HAP-1 (cell line): ENCODE data around the gene KIF21B.

Experiments
- DNase-seq, 2 experiments: peaks; one replicate each; pipeline ENCODE4 v3.0.0-alpha.2; 2016 to 2020; ENCODE audit warnings: low spot score in 2 of 2
- H3K27me3 ChIP-seq: fragments of 250-450 bp; sonication (Bioruptor Pico); 2 replicates; pipeline ENCODE4 v1.5.1; 2020; ENCODE audit warnings: low read depth, mild to moderate bottlenecking, moderate library complexity
- H3K36me3 ChIP-seq: fragments of 250-450 bp; sonication (Bioruptor Pico); replicated peaks from 2 replicates; pipeline ENCODE4 v1.5.1; 2020; ENCODE audit warnings: mild to moderate bottlenecking
- H3K4me1 ChIP-seq: fragments of 250-450 bp; sonication (Bioruptor Pico); 2 replicates; pipeline ENCODE4 v1.5.1; 2020; ENCODE audit warnings: mild to moderate bottlenecking
- H3K4me3 ChIP-seq: fragments of 250-450 bp; sonication (Bioruptor Pico); 2 replicates; pipeline ENCODE4 v1.5.1; 2020; ENCODE audit warnings: mild to moderate bottlenecking, moderate library complexity
- H3K9me3 ChIP-seq: fragments of 250-450 bp; sonication (Bioruptor Pico); 2 replicates; pipeline ENCODE4 v1.5.1; 2020; ENCODE audit warnings: mild to moderate bottlenecking, moderate library complexity
- in situ Hi-C: fragments of 300-500 bp; cut with MboI; formaldehyde crosslinking; loops from 3 replicates; pipeline ENCODE4 v1.14.3; 2020; ENCODE audit warnings: low sequenced_read_pairs, inconsistent platforms, mixed read lengths

KIF21B gene, protein sequence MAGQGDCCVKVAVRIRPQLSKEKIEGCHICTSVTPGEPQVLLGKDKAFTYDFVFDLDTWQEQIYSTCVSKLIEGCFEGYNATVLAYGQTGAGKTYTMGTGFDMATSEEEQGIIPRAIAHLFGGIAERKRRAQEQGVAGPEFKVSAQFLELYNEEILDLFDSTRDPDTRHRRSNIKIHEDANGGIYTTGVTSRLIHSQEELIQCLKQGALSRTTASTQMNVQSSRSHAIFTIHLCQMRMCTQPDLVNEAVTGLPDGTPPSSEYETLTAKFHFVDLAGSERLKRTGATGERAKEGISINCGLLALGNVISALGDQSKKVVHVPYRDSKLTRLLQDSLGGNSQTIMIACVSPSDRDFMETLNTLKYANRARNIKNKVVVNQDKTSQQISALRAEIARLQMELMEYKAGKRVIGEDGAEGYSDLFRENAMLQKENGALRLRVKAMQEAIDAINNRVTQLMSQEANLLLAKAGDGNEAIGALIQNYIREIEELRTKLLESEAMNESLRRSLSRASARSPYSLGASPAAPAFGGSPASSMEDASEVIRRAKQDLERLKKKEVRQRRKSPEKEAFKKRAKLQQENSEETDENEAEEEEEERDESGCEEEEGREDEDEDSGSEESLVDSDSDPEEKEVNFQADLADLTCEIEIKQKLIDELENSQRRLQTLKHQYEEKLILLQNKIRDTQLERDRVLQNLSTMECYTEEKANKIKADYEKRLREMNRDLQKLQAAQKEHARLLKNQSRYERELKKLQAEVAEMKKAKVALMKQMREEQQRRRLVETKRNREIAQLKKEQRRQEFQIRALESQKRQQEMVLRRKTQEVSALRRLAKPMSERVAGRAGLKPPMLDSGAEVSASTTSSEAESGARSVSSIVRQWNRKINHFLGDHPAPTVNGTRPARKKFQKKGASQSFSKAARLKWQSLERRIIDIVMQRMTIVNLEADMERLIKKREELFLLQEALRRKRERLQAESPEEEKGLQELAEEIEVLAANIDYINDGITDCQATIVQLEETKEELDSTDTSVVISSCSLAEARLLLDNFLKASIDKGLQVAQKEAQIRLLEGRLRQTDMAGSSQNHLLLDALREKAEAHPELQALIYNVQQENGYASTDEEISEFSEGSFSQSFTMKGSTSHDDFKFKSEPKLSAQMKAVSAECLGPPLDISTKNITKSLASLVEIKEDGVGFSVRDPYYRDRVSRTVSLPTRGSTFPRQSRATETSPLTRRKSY (N-terminal part only)

DNA sequence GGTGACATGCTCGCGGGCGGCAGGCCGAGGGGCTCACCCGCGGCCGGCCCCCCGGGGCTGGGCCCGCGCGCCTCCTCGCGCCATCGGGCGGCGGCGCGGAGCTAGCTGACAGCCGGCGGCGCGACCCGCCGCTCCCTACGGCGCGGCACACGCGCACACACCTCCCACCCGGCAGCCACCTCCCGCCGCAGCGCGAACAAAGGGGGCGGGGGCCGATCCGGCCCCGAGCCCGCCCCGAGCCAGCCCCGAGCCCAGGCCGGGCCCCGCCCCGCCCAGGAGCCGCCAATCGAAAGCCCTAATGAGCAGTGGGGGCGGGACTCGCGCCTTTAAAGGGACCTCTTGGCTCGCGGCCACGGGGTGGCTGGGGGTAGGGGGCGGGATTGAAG lies at the start of gene KIF21B:
Gene KIF21B (minus strand): TSS at position 198 of the 386 bp plus-strand sequence. CDS start 331 bp downstream, outside the sequence.
- Histone ChIP-seq H3K4me3 (peak within 1 kb of the TSS; percentile 36), H3K9me3 (no peaks in the 10 kb centered on the region), H3K4me1 (peaks cover 5% of the 10 kb centered on the region), H3K36me3 (no peaks in the 10 kb centered on the region), H3K27me3 (no peaks in the 10 kb centered on the region)
- in situ Hi-C loops: no loop called here
- DNase-seq: peak; percentile 75 to 92

DNA sequence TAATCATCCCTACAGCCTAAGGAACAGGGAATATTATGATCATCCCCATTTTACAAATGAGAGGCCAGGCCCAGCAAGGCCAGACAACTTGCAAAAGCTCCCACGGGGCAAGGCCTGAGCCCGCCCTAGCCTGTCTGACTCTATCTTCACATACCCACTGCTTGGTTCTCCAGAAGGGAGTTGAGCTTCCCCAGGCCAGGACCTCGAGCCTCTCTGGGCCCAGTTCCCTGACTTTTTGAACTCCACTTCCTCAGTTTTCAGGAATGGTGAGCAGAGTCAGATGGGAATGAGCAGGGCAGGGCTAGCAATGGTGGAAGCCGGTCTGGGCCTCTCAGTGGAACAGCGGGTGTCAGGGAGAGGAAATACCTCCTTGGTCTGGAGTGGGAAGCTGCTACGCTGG lies 49.4 kb upstream of the KIF21B start:
- Histone ChIP-seq H3K4me1 (no peaks in the 10 kb centered on the region), H3K36me3 (no peaks in the 10 kb centered on the region), H3K27me3 (no peaks in the 10 kb centered on the region), H3K4me3 (no peak overlapping the region), H3K9me3 (no peaks in the 10 kb centered on the region)
- in situ Hi-C loops: no loop called here
- no peak for DNase-seq

DNA sequence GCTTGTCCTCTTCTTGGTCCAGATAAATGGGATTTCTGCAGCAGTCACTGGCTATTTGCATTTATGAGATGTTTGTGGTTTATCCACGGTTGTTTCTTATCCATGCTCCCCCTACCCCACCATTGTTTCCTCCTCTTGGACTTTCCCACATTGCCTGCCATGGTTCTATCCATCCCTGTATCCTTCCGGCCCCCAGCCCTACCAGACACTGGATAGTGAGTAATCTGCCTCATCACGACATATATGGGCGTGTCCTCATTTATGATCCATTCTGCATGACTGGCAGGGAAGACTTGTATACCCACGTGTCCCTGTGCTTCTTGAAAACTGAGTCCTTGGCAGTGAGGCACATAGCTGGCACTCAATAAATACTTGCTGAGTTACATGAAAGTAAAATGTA lies 48.6 kb upstream of the KIF21B start:
- Histone ChIP-seq H3K36me3 (no peaks in the 10 kb centered on the region), H3K27me3 (no peaks in the 10 kb centered on the region), H3K4me1 (no peaks in the 10 kb centered on the region), H3K9me3 (no peaks in the 10 kb centered on the region), H3K4me3 (no peak overlapping the region)
- no peak for DNase-seq
- in situ Hi-C loops: no loop called here

DNA sequence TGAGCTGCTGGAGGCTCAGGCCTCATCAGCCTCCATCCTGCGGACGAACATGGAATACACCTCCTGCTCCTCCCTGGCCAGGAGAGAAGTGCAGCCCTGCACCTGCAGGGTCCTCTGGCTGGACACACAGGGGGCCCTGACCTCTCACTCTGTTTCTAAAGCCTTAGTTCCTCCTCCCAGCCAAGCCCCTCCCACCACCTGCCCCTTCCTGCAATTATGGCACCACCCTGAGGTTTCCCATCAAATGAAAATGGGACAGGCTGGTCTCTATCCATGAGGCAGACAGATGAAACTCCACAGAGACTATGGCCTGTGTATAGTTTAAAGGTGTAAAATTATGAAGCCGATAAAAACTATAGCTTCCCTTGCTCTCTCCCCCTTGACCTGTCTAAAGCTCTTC lies 46.1 kb upstream of the KIF21B start:
- no peaks in the 10 kb centered on the region for H3K4me1 ChIP-seq
- no peaks in the 10 kb centered on the region for H3K36me3 ChIP-seq
- no peak overlapping the region for H3K4me3 ChIP-seq
- in situ Hi-C loops: no loop called here
- DNase-seq: no peak
- no peaks in the 10 kb centered on the region for H3K9me3 ChIP-seq
- no peaks in the 10 kb centered on the region for H3K27me3 ChIP-seq

DNA sequence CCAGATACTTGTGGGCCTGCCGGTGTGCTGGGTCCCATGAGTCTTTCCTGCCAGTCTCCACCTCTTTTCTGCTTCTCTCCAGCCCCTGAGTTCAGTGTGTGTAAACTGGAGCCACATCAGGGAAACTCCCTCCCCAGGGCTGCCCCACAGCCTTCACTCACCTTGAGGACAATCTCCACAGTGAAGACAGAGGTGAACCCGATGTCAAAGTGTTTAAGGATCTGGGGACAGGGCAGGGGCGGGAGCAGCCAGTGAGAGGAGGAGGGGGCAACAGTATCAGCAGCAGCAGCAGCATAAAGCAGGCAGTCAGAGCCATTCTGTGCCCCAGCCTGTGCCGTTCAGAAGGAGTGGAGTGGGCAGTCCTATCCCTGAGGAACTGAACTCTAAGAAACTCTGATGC lies 45.5 kb upstream of the KIF21B start:
- H3K4me1 ChIP-seq: no peaks in the 10 kb centered on the region
- H3K27me3 ChIP-seq: no peaks in the 10 kb centered on the region
- no peaks in the 10 kb centered on the region for H3K36me3 ChIP-seq
- H3K4me3 ChIP-seq: no peak overlapping the region
- in situ Hi-C loops: no loop called here
- no peak for DNase-seq
- H3K9me3 ChIP-seq: no peaks in the 10 kb centered on the region

DNA sequence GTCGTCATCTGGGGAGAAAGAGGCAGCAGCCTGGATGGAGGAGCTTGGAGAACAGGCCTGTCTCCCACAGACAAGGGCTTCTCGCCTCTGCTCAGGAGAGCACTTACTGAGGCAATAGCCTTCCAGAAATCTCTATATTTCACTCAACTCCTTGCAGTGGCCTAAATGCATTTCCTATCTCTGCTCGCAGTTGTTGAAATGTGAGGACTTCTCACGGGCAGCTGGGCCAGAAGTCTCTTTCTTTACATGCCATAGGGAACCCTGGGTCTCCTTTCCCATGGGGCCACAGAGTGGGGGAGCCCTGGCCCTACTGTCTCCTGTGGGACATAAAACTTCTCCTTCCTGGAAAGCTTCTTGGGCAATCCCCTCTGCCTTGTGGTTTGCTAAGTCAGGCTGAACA lies 43.5 kb upstream of the KIF21B start:
- Histone ChIP-seq H3K4me1 (no peaks in the 10 kb centered on the region), H3K27me3 (no peaks in the 10 kb centered on the region)

DNA sequence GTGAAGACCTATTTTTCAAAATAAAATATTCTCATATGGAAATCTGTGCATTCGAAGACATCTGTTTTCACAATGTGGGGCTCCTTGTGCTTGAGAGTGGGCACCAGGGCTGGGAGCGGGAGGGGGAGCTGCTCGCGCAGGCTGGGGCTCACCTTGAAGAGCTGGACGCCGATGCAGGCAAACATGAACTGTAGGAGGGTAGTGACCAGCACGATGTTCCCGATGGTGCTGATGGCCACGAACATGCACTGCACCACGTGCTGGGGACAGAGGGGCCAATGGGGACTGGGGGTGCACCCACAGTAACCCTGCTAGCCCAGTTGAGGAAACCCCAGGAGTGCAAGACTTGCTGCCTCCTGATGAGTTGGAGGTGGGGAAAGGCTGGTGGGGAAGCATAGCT lies 42.2 kb upstream of the KIF21B start:
- in situ Hi-C loops: no loop called here

More for the DNA sequence above, 43.5 kb upstream of the KIF21B start:
- H3K4me3 ChIP-seq: no peak overlapping the region
- H3K36me3 ChIP-seq: no peaks in the 10 kb centered on the region
- no peaks in the 10 kb centered on the region for H3K9me3 ChIP-seq
- in situ Hi-C loops: no loop called here
- DNase-seq: no peak

DNA sequence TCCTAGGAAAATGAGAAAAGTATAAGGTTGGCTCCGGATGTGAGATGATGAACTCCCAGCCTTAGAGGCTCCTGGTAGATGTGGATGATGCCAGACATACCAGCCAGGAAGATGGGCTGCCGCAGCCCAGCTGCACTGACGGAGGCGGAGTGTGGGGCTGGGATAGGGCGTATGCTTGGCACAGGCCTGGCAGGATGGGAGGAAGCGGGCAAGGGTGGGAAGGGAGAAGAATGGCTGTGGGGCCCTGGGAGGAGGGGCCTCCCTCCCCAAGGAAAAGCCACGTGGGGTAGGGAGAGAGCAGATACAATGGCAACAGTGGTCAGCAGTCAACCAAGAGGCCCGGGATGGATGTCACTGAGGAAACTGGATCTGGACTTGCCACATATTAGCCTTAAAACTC lies 41.3 kb upstream of the KIF21B start:
- H3K4me1 ChIP-seq: no peaks in the 10 kb centered on the region
- H3K4me3 ChIP-seq: no peak overlapping the region
- H3K9me3 ChIP-seq: no peaks in the 10 kb centered on the region
- no peaks in the 10 kb centered on the region for H3K36me3 ChIP-seq
- no peak for DNase-seq
- in situ Hi-C loops: no loop called here
- H3K27me3 ChIP-seq: no peaks in the 10 kb centered on the region

More for the DNA sequence above, 42.2 kb upstream of the KIF21B start:
- H3K4me3 ChIP-seq: no peak overlapping the region
- no peaks in the 10 kb centered on the region for H3K4me1 ChIP-seq
- no peaks in the 10 kb centered on the region for H3K36me3 ChIP-seq
- no peaks in the 10 kb centered on the region for H3K9me3 ChIP-seq
- no peak for DNase-seq
- no peaks in the 10 kb centered on the region for H3K27me3 ChIP-seq

DNA sequence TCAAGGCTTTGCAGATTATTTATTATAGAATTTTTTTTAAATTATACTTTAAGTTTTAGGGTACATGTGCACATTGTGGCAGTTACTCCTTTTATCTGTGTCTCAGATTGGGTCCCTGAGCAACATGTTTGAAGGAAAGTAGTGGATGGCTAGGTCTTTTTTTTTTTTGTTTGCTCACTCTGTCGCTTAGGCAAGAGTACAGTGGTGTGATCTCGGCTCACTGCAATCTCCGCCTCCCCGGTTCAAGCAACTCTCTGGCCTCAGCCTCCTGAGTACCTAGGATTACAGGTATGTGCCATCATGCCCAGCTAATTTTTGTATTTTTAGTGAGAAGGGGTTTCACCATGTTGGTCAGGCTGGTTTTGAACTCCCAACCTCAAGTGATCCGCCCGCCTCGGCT lies 39.6 kb upstream of the KIF21B start:
- in situ Hi-C loops: no loop called here
- Histone ChIP-seq H3K4me1 (no peaks in the 10 kb centered on the region), H3K9me3 (no peaks in the 10 kb centered on the region), H3K4me3 (no peak overlapping the region), H3K27me3 (no peaks in the 10 kb centered on the region), H3K36me3 (no peaks in the 10 kb centered on the region)
- DNase-seq: no peak

DNA sequence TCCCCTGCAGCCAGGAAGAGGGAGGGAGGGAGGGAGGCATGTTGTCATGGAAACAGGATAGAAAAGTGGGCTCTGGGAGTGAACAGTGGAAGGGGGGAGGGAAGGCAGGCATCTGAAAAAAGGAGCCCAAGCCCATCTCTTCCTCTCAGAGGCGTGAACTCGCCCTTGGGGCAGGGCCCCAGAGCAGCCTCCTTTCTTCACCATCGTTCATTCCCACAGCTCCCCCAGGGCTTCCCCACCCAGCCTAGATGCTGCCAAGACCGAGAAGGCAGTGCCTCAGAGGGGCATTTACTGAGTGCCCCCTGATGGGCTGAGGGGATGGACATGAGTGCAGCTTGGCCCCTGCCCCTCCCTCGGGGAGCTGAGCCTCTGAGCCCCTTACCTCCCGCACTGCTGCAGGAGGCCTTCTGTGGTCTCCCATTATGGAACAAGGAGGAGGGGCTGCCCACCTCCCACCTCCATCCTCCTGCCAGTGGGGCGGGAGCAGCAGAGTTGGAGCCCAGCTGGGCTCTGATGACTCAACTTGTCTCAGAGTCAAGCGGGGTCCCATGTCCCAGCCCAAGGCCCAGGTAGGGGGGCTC lies 39.1 kb upstream of the KIF21B start:
- Histone ChIP-seq H3K9me3 (no peaks in the 10 kb centered on the region), H3K4me3 (no peak overlapping the region), H3K27me3 (no peaks in the 10 kb centered on the region), H3K4me1 (no peaks in the 10 kb centered on the region), H3K36me3 (no peaks in the 10 kb centered on the region)
- in situ Hi-C loops: no loop called here
- DNase-seq: no peak

DNA sequence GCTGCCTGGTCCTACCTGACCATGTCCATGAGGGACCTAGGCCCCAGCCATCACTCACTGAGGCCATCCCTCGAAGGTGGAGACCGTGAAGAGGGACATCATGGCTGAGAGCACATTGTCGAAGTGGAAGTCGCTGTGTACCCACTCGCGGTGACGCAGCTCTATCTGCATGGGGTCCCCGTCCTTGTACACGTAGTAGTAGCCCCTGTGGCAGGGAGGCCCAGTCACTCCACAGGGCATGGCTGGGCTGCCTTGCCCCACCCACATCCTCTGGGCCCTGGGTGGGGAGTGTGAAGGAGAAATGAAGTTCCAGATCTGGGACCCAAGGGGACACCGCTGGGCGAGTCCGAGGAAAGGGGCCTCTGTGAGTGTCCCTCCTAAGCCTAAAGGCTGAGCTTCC lies 38.4 kb upstream of the KIF21B start:
- no peaks in the 10 kb centered on the region; the same call in 1 of the 2 replicates for H3K27me3 ChIP-seq
- H3K9me3 ChIP-seq: no peaks in the 10 kb centered on the region
- no peak overlapping the region for H3K4me3 ChIP-seq
- no peak for DNase-seq
- H3K4me1 ChIP-seq: no peaks in the 10 kb centered on the region
- no peaks in the 10 kb centered on the region for H3K36me3 ChIP-seq
- in situ Hi-C loops: no loop called here

DNA sequence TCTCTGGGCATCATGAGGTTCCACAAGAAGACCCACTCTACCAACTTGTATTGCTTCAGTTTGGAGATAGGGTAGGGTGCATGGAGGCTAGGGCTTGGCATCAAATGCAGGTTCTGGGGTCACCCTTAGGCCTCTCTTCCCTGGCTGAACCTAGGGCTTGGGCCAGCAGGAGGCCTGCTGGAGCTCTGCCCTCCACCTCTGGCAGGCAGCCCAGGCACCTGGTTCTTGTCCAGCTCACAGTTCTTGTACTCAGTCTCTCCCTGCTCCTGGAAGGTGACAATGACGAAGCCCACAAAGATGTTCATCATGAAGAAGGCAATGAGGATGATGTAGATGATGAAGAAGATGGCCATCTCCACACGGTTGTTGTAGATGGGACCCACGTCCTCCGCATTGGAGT lies 37.5 kb upstream of the KIF21B start:
- Histone ChIP-seq H3K4me3 (no peak overlapping the region), H3K27me3 (peaks cover 3% of the 10 kb centered on the region; the same call in 1 of the 2 replicates), H3K36me3 (no peaks in the 10 kb centered on the region), H3K4me1 (no peaks in the 10 kb centered on the region), H3K9me3 (no peaks in the 10 kb centered on the region)
- in situ Hi-C loops: no loop called here
- DNase-seq: no peak

DNA sequence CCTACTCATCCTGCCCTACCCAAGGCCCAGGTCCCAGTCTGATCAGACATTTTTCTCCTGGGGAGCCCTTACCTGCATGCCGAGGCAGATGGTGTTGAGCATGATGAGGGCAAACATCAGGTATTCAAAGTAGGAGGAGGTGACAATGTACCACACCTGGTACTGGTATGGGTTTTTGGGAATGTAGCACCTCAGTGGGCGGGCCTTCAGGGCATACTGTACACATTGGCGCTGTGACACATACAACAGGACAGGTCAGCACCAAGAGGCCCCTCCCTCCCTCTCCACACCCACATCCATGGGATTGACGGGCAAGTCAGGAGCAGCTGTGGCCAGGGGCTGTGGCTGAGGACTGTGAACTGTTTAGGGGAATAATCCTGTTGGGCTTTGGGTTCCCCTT lies 37.1 kb upstream of the KIF21B start:
- H3K36me3 ChIP-seq: no peaks in the 10 kb centered on the region
- no peak for DNase-seq
- H3K9me3 ChIP-seq: no peaks in the 10 kb centered on the region
- in situ Hi-C loops: no loop called here
- H3K27me3 ChIP-seq: peaks cover 3% of the 10 kb centered on the region; the same call in 1 of the 2 replicates
- no peak overlapping the region for H3K4me3 ChIP-seq
- no peaks in the 10 kb centered on the region for H3K4me1 ChIP-seq
